ENCODE data around the gene NDUFV2.
A peak's percentile ranks its signal among the peaks of the same experiment; 100 is the strongest.
"Not testable (repeated sequence)": the region's sequence is repeated elsewhere in the genome, so short reads cannot be mapped to it uniquely, and the experiment has no call there.

Gene NDUFV2

DNA sequence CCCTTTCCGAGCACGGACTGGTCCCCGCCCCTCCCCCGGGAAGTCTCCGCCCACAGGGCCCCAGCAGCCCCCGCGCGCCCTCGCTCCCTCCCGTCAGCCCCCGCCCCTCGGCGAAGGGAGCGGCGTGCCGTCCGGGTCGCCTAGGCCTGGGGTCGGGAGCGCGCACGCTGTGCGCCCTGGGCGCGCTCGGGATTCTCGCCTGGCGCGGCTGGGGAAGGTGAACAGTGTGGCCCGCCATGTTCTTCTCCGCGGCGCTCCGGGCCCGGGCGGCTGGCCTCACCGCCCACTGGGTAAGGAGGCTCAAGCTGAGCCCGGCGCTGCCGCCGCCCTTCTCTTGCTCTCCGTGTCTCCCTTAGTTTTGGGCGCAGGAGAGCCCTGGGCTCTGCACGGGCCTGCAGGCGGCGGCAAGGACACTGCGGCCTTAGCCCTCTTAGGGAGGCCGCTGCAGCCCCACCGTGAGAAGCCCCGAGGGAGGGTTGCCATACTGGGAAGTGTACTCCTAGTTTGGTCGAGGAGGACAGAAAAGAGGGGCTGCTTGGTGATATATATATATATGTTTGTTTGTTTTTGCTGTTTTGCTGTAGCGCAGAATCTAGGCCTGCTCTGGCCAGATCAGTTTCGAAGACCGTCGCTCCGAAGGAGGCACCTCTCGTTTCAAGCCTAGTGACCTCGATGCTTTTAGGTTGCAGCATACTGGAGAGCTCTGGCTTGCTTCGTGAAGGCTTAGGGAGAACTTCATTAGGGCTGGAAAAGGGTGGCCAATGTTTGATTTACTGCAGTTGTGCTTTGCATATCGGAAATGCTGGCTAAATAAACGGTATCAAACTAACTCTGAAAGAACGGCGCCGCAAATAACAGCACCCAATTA is at the start of gene NDUFV2:
Gene NDUFV2, plus strand, starts transcription at position 192 of the 868 bp plus-strand sequence. Its CDS starts 45 bp downstream, at position 237.
- peak; percentile 88 for DNase-seq (ENCODE audit: low spot score)

DNA sequence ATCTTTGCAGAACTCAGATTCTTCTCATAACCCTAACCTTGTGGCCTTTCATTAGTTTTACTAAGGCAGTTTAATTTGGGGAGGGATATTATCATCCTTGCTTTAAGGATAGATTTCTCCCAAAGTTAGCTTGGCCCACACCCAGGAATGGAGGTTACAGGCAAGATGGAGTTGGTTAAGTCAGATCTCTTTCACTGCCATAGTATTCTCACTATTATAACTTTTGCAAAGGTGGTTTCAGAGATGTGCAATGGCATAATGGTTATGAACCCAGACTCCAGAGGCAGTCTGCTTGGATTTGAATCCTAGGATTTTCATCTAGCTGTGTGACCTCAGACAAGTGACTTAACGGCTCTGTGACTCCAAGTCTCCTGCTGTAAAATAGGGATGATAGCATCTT is 48.7 kb upstream of the NDUFV2 start:
- no peak for DNase-seq (ENCODE audit: low spot score)

DNA sequence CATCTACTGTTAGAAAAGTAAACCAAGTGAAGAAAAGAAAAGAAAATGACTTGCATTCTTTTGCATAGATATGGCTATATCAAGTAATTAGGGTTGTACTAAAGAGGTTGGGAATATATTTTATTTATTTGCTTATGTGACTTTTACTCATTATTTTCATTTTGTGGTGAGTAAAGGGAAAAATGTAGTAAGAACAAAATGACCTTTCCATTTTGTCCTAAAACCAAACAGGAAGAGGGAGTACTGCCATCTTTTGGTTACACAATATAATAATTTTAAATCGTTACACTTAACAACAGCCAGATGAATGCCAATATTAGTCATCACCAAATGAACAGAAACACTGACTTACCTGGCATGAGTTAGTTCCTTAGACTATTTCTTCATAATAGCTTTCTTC is 47.3 kb upstream of the NDUFV2 start:
- DNase-seq (ENCODE audit: low spot score), result peak; percentile 67

DNA sequence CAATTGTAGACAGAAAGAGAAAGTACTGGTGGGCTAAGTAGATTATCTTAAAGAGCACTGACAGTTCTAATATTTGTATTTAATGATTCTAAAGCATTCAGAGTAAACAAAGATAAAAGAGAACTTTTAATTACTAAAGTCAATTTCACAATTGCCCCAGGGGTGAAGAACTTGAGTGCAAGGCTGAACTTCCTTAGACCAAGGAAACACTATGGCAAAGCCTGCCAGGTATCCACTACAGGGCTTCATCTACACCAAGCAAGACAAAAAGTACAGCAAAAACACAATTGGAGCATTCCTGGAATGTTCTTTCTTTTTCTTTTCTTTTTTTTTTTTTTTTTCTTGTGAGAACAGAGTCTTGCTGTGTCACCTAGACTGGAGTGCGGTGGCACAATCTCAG is 46.9 kb upstream of the NDUFV2 start:
- DNase-seq (ENCODE audit: low spot score), result no peak

DNA sequence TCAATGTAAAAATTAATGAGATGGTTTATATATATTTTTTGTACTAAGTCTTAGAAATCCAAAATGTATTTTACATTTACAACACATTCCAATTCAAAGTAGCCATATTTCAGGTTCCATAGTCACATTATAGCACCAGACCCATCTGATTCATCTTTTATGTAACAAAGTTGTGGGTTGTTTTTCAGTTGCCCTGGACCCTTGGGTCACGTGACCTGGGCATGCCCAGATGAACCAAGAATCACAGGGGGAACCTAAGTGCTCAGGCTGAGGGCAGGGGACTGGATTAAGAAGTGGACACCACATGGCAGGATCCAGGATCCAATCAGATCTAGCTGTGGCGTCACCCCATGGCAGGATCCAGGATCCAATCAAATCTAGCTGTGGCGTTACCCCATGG is 44.9 kb upstream of the NDUFV2 start:
- DNase-seq (ENCODE audit: low spot score), result no peak

DNA sequence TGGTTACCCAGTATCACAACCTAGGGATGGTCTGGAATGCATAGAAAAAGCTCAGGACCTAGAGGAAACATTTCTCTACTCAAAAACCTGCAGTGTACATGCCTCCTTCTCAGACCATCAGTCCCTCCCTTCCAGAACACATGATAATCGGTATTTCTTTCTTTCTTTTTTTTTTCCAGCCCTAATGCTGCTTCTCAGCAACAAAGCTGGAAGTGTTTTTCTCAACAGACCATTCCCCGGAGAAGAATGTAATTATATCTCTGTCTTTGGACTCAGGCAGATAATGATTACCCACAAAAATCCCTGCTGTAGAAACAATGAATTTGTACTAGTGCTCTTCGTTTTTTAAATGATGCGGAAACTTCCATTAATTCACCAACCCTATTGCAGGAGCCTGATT is 44.1 kb upstream of the NDUFV2 start:
- DNase-seq (ENCODE audit: low spot score), result no peak

DNA sequence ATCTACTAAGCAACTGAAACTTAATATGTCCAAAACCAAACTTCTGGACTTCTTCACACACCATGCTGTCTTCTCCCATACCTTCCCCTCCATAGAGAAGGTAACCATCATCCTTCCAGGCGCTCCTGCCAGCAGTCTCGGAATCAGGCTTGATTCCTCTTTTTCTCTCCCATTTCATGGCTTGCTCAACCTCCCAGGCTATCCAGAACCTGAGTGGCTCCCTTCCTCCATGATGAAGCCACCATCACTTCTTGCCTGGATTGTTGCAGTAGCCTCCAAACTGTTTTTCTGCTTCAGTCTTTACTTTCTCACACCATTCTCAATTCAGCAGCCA is 40.1 kb upstream of the NDUFV2 start:
- no peak for DNase-seq (ENCODE audit: low spot score)

DNA sequence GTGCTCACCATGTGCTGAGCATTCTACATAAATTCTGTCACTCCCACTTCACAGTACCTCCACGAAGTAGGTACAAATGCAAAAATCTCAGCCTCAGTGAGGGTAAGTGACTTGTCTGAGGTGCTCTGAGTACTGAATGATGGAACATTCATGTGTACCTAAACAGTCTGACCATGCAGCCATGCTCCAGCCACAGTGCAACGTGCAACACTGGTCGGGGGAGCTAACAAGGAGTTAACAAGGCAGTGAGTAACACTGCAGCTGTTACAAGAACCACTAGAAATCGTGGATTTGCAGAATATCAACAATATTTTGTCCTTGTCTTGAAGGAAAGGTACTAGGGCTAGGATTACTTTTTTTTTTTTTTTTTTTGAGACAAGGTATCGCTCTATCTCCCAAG is 36.6 kb upstream of the NDUFV2 start:
- no peak for DNase-seq (ENCODE audit: low spot score)

DNA sequence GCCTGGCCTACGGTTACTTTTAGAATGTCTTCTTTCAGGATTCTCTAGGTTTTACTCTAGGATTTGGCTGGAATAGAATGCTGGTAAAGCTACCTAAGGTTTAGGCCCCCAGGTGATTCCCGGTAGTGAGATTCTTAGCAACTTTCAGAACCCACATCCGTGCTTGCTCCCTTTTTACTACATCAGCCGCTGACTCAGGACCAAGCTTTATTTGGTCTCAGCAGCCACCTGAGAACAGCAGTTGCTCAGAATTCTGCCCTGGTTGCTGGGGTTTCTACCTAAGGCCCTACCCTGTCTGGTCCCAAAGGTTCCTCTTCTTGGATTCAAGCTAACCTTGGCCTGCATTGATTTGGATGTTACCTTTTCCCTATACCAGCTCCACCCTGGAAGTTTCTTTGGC is 36.1 kb upstream of the NDUFV2 start:
- no peak for DNase-seq (ENCODE audit: low spot score)

DNA sequence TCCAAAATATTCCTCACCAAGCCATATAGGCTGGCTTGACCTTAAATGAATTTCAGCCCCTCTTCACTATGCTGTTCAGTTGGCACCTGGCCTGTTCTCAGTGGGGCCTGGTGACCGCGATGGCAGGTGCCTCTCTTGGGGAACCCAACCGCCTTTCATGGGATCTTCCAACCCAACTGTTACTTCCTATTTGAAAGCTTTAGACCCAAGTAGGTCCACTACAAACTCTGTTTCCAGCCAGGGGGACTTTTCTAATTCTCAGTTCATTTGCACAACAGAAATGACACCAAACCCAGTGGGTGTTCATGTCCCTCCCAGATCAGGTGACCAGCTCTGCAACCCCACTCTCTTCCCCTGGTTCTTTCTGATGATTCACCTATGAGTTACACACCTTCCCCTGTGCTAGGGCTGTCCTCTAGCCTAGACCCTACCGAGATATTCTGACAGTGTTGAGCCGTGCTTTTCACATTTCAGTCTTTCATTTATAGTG is 35.6 kb upstream of the NDUFV2 start:
- peak; percentile 17 for DNase-seq (ENCODE audit: low spot score)

DNA sequence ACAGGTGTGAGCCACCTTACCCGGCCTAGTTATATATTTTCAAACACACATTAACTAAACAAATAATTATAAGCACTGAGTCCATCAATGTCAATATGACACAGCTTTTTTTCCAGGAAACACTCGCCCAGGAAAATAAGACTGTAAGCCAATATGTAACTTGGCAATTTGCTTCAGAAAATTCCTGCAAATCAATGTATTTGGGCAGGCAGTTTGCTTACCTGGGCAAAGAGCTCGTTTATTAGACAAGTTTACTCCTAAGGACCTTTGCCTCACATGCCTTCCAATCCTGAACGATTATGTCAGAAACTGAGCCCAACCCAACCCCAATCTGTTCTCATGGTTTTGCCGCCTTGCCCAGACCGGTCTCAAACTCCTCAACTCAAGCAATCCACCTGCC is 34.7 kb upstream of the NDUFV2 start:
- no peak for DNase-seq (ENCODE audit: low spot score)

DNA sequence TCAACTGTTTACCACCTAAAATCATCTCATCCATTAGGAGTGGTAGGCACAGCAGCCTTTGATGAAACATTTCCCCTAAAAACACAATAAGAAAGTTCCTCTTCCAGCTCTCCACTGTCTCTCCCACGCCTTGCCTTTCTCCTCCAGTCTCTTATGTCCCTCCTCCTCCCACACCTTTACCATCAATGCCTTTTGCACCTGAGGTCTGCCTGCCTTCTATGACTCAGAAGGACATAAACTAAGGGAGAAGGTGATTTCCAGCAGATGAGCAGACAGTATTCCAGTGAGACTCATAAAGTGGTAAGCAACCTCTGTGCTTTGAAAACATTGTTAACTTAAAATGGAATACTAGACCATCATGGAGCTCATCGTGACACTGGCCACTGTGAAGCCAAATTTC is 34.2 kb upstream of the NDUFV2 start:
- DNase-seq (ENCODE audit: low spot score), result peak; percentile 20

DNA sequence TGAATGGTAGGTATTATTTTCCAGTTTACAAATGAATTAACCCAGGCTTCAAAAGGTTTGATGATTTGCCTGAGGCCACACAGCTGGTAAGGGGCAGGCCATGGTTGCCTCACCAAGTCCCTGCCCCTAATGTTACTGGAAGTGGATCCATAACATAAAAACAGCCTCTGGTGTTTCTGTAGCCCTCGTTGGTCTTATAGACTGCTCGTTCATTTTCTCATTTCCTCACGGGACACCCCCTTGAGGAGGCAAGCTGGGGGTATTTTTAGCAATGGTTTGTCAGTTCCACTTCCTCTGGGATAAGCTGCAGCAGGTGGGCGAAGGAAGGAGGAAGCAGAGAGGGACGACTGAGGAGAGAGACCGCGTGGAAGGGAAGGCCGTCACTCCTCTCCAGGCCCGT is 32.9 kb upstream of the NDUFV2 start:
- DNase-seq (ENCODE audit: low spot score), result no peak

DNA sequence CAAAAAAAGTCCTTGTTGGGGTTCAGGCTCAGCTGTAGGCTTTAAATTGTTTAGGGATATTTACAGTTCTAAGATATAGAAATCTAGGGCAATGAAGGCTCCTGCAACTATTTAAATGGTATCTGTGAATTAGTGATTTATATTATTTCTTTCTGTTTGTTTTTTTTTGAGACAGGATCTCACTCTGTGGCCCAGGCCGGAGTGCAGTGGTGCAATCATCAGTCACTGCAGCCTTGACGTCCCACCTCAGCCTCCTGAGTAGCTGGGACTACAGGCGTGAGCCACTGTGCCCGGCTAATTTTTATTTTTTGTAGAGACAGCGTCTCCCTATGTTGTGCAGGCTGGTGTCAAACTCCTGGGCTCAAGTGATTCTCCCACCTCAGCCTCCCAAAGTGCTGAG is 32.3 kb upstream of the NDUFV2 start:
- no peak for DNase-seq (ENCODE audit: low spot score)

DNA sequence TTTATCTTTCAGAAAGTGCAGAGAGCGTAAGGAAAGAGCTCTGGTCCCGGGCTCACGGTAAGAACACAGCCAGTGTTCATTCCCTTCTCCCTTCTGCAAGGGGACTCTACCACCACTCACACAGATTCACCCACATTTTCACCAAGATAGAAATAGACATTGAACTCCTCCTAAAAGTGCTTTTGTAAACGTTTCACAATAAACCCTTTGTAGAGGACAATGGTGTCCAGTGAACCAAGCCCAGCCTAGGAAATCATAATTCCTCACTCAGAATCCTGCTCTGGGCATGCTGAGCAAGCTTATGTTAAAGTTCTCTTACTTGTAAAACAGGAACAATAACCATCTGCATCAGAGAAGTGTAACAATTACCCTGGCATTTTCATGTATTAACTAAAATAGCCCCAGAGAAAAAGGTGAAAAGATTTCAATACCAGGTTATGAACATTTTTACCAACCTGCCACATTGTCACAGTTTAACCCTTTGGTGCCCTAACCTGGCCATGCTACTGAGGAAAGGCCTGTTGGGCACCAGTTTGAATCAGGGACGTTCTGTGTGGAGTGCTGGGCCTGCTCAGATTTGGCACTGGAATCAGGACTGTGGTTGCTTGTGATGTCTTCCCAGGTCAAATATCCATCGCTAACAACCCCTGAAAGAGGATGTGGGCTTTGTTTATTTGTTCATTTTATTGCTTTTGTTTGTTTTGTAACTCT is 22.5 kb upstream of the NDUFV2 start:
- DNase-seq (ENCODE audit: low spot score), result no peak

DNA sequence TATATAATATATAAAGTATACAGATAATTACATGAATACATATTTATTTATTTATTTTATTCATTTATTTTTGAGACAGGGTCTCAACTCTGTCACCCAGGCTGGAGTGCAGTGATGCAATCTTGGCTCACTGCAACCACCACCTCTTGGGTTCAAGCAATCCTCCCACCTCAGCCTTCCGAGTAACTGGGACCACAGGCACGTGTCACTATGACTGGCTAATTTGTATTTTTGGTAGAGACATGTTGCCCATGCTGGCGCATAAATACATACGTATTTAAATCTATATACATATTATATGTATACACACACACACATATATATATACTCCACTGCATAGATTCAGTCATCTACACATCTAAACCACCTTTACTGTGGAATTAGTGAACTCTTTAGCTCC is 20.6 kb upstream of the NDUFV2 start:
- no peak for DNase-seq (ENCODE audit: low spot score)

DNA sequence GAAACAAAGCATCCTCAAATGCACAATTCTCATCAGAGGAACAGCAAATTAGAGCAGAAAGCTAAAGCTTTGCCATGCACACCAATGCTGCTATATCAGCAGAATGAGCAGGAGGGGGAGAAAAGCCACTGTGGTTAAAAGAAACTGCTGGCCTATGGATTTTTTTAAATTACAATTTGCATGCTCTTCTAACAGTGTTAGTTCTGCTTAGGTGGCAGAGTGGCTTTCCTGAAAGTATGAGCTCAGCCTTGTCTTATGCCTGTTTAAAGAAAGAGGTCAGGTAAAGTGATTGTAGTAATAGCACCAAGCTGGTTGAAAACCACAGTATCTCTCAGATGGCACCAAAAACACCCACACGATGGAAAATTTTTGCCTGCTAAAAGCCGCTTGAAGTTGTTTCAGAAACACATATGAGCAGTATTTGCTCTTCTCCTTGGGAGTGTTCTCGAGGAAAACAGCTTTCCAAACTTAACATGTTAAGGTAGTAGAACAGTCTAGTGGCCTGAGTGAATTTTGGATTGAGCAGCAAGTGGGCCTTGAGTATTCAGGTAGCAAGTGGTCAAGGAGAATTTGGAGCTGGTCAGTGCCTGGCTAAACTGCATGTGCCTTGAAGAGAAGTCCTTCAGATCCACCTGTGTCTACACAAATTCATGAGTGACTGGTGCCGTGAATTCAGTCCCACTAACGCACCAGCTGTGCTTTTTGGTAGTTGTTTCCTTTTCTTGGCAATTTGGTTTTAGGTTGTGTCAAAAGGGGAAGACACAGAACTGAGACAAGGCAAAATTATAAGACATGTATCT is 19.6 kb upstream of the NDUFV2 start:
- DNase-seq (ENCODE audit: low spot score), result no peak

DNA sequence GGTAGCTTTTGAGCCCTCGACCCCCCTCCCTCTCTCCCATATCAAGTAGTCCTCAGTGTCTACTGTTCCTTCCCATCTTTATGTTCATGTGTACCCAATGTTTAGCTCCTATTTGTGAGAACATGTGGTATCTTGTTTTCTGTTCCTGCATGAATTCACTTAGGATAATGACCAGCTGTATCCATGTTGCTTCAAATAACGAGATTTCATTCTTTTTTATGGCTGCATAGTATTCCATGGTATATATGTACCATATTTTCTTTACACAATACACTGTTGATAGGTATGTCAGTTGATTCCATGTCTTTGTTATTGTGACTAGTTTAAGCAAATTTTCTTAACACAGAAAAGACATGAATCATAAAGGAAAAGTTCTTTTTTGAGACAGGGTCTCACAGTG is 16.5 kb upstream of the NDUFV2 start:
- no peak for DNase-seq (ENCODE audit: low spot score)

DNA sequence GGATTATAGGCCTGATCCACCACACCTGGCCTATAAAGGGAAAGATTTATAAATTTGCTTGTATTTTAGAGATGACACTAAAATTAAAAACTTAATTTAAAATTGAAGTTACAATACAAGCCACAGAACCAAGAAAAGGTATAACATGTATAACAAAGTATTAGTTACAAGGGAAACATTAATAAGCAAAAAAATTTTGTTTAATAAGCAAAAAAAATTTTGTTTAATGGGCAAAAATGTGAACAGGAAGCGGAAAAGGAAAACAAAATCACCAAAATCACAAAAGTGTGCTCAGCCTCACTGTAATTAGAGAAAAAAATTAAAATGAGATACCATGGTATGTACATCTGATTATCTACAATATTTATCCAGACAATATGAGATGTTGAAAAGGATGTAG is 15.9 kb upstream of the NDUFV2 start:
- no peak for DNase-seq (ENCODE audit: low spot score)

DNA sequence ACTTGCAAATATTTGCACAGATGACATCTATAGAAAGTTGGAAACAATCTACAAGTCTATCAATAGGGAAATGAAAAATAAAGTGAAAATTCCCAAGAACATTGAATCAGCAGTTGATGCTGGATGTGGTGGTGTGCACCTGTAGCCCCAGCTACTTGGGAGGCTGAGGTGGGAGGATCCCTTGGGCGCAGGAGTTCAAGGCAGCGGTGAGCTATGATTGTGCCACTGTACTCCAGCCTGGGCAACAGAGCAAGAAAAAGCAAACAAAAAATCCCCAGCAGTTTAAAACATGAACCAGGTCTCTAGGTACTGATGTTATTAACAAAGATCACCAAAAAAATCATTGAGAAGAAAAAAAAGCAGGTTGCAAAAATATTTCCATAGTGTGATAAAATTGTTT is 15.4 kb upstream of the NDUFV2 start:
- no peak for DNase-seq (ENCODE audit: low spot score)

DNA sequence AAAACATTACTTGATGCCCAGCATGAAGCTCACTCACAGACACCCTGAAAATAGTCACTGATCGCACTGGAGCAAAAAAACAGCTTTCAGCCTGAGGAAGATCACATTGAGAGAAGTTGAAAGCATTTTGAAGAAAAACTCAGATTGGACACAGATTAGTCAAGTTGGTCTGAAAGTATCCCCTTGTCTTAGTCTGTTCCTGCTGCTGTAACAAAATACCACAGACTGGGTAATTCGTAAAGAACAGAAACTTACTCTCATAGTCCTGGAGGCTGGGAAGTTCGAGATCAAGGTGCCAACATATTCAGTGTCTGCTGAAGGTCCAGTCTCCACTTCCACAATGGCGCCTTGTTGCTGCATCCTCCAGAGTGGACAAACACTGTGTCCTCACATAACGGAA is 14.2 kb upstream of the NDUFV2 start:
- no peak for DNase-seq (ENCODE audit: low spot score)

DNA sequence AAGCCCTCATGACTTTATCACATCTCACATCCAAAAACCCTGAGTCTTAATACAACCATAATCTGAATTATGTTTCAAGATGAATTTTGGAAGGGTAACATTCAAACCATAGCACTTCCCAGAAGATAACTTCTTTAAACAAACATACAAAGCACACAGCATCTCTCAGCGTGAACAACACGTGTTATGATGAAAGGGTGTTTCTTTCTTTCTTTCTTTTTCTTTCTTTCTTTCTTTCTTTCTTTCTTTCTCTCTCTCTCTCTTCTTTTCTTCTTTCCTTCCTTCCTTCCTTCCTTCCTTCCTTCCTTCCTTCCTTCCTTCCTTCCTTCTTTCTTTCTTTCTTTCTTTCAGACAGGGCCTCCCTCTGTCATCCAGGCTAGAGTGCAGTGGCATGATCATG is 13.8 kb upstream of the NDUFV2 start:
- DNase-seq (ENCODE audit: low spot score), result not testable (repeated sequence)

DNA sequence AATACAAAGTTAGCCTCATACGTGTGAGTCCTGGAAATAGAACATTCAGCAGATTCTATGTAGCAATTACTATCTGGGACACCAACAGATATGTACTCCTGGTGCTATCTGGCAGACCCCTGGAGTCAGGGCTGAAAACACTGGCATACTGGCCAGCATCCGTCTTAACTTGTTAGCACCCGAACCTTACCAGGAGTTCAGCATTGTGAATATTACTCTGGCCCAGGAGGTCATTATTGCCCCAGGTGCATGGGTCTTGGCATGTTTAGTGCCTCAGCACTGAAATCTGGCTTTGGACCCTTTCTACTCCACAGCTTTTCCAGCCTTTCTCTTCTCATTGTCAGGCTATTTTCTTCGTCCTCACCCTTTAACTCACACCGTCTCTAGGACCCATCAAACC is 11.9 kb upstream of the NDUFV2 start:
- DNase-seq (ENCODE audit: low spot score), result no peak
